ENCODE data around the gene TAPT1. TPM values are rescaled to one million over a fixed set of nuclear protein-coding genes. Genes with fewer than 3 reads are reported as not detected.

TAPT1 gene
- total RNA-seq, 2 donors from 2014 or later, result 36.8 to 37.9 TPM

DNA sequence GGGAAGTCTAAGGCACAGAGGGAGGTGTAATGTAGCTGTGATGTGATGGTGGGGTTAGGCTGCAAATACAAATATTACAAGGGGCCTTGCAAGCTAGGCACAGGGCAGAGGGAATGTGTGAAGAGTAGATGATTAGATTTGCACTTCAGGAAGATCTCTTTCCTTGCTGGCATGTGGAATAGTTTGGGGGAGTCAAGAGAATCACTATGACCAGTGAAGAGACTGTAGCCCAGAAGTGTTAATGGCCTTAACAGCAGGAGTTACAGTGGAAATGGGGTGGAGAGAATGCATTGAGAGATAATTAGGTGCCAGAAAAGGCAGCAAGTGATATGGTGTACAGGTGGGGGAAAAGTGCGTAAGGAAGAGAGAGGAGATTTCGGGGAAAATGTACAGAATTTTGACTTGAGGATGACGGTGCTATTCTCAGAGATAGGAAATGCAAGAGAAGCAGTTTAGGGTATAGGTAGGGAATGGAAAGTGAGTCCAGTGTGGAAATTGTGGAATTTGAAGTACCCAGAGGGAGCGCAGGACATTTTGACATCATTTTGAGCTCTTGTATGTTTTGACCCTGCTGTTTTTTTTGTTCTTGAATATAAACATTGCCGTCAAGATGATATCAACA, 10.2 kb upstream of the TAPT1 start:
- H3K36me3 Mint-ChIP-seq, result no peaks in the 10 kb centered on the region
- no peak overlapping the region for H3K4me3 Mint-ChIP-seq
- no peak overlapping the region for H3K27ac Mint-ChIP-seq
- DNase-seq (ENCODE audit: low spot score) (no peak), ATAC-seq (no peak)
- peaks cover 0 to 22% of the 10 kb centered on the region in 2 donors for H3K27me3 Mint-ChIP-seq
- H3K4me1 Mint-ChIP-seq (ENCODE audit: low read depth in 2 of 2), result peaks cover 0 to 9% of the 10 kb centered on the region in 2 donors
- no peaks in the 10 kb centered on the region for H3K9me3 Mint-ChIP-seq

DNA sequence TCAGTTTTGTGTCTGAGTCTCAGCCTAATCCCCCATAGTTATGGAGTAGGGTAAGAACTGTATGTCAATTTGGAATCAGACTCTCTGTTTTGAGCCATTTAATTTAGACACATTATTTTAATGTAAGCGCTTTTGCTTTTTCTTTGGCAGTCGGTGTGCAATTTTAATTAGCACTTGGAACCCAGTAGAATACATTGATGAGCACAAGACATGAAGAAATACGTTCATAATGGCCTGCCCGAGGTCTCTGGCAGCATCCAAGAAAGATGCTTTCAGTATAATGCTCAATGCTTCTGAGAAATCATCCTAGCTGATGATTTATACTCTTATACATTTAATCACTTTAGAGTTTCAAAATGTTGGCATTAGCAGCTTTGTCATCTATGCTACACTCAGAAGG, 8.9 kb upstream of the TAPT1 start:
- DNase-seq (ENCODE audit: low spot score) (no peak), ATAC-seq (no peak)
- H3K27me3 Mint-ChIP-seq, result peaks cover 0 to 20% of the 10 kb centered on the region in 2 donors
- no peaks in the 10 kb centered on the region for H3K36me3 Mint-ChIP-seq
- no peak overlapping the region for H3K4me3 Mint-ChIP-seq
- no peaks in the 10 kb centered on the region for H3K9me3 Mint-ChIP-seq
- H3K27ac Mint-ChIP-seq, result no peak overlapping the region
- peaks cover 0 to 9% of the 10 kb centered on the region in 2 donors for H3K4me1 Mint-ChIP-seq (ENCODE audit: low read depth in 2 of 2)

DNA sequence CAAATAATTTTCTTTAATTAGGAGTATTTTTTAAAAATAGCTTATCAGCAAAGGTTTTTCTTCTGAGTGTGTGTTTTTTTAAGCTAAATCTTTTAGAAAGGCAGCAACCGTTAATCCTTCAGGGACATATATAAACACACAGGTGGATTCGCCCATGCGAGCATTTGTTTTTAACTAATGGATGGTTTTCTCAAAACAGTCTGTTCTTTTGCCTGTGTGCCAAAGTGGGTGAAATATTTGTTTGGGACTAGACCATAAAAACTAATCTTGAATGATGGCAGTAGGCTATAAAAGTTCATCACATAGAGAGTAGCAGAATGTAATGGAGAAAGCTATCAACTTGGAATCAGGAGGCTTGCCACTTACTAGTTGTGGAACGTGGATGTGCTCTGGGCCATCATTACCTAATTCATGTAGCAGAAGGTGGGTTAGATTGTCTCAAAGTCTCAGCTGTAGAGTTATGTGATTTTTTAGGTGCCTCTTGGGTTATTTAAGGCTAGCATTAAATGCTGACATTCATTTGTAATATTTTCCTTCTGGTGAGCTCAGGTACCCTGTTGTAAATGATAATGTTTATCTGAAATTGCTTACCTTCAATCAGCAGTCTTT, 7.4 kb upstream of the TAPT1 start:
- peaks cover 0 to 5% of the 10 kb centered on the region in 2 donors for H3K4me1 Mint-ChIP-seq (ENCODE audit: low read depth in 2 of 2)
- no peak overlapping the region for H3K27ac Mint-ChIP-seq
- no peak for DNase-seq (ENCODE audit: low spot score)
- ATAC-seq, result no peak
- peaks cover 0 to 10% of the 10 kb centered on the region in 2 donors for H3K27me3 Mint-ChIP-seq
- no peaks in the 10 kb centered on the region for H3K9me3 Mint-ChIP-seq
- no peaks in the 10 kb centered on the region for H3K36me3 Mint-ChIP-seq
- H3K4me3 Mint-ChIP-seq, result no peak overlapping the region

DNA sequence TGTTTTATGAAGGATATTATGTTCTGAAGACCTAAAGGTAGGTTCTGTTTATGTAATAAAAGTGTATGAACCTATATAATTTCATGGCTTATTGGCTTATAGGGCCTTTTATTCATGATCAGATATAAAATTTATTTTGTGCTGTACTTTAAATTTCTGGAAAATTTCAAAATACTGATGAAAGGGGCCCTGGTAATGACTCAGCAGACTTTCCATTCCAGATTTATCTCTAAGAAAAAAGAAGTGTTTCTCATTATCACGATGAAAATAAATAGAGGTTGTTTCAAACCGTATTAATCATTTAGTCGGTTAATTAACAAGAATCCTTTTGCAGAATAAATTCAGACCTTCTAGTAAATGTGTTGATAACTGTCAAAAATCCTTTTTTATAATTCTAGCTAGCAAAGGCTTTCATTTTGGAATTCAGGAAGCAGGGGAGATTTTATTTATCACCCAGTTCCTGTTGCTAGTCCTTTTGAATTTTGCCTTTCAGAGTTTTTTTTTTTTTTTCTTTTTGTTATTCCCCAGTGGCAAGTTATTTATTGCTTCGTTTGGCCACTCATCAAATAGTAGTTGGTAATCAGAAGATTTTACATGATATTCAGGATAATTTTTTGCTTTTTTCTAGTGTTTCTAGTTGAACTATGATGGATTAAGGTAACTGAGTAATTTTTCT, 5.4 kb upstream of the TAPT1 start:
- ATAC-seq, result no peak
- H3K36me3 Mint-ChIP-seq, result no peaks in the 10 kb centered on the region
- no peaks in the 10 kb centered on the region for H3K9me3 Mint-ChIP-seq

DNA sequence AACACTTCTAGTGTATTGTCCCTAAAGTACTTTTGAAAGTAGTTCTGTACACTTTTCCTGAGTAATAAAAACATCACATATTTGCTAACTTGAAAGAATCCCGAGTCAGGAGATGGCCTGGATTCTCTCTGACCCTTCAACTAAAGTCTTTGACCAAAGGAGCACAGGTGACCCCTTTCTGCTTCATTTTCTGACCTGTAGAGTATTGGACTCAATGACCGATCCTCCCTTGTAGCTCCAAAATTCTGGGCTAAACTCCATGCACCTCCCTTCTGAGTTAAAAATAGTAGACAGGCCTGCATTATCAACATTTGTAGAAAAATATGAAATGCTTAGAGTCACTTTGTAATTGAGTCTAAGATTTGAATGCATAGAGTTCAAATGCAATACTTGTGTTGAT, 4.0 kb upstream of the TAPT1 start:
- no peak for DNase-seq (ENCODE audit: low spot score)
- Mint-ChIP-seq H3K4me1 (ENCODE audit: low read depth in 2 of 2) (peaks cover 4% of the 10 kb centered on the region in 2 donors), H3K4me3 (no peak overlapping the region), H3K9me3 (no peaks in the 10 kb centered on the region), H3K27me3 (peaks cover 0 to 10% of the 10 kb centered on the region in 2 donors), H3K36me3 (no peaks in the 10 kb centered on the region), H3K27ac (no peak overlapping the region)
- ATAC-seq, result no peak

More for the DNA sequence above, 5.4 kb upstream of the TAPT1 start:
- no peak for DNase-seq (ENCODE audit: low spot score)
- H3K4me1 Mint-ChIP-seq (ENCODE audit: low read depth in 2 of 2), result peaks cover 4% of the 10 kb centered on the region in 2 donors
- H3K27ac Mint-ChIP-seq, result peak overlapping the region in 1 of 2 donors; percentile 38
- peaks cover 0 to 10% of the 10 kb centered on the region in 2 donors for H3K27me3 Mint-ChIP-seq
- no peak overlapping the region for H3K4me3 Mint-ChIP-seq

DNA sequence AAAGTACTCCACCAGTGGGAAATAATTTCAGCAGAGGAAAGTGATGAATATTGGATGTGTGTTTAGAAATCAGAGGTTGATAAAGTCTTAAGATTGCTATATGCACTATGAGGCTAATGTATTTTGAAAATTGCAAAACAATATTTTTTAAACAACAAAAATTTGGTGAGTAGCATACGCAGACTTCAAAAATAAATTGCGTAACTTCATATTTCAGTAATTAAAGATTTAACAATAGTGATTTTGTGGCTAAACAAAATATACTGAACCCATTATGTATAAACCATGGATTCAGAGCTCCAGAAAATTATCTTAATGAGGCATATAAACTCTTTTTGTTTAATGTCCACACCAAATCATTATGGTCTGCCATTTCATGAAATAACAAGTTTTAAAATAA, 3.3 kb upstream of the TAPT1 start:
- H3K4me1 Mint-ChIP-seq (ENCODE audit: low read depth in 2 of 2), result peaks cover 8 to 11% of the 10 kb centered on the region in 2 donors
- no peak overlapping the region for H3K27ac Mint-ChIP-seq

DNA sequence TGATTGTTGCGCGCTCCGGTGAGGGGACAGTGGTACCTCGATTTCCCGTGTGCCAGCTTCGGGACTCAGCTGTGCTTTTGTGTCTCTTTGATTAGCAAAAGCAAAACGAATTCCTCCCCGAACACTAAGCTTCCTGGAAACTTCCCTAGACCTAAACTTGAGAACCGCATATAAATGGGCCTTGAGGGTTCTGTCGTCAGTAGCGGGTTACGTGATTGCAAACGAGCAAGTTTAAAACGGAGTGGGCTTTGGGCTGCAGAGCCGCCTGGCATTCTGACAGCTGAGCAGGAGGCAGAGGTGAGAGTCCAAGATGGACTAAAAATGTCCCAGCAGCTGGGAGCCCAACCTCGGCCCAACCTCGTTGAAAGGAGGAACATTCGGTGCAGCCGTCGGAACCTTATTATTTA, 1.2 kb upstream of the TAPT1 start:
- no peak for ATAC-seq

More for the DNA sequence above, 3.3 kb upstream of the TAPT1 start:
- Mint-ChIP-seq H3K4me3 (no peak overlapping the region), H3K36me3 (no peaks in the 10 kb centered on the region), H3K9me3 (no peaks in the 10 kb centered on the region), H3K27me3 (peaks cover 0 to 10% of the 10 kb centered on the region in 2 donors)
- no peak for ATAC-seq
- no peak for DNase-seq (ENCODE audit: low spot score)

DNA sequence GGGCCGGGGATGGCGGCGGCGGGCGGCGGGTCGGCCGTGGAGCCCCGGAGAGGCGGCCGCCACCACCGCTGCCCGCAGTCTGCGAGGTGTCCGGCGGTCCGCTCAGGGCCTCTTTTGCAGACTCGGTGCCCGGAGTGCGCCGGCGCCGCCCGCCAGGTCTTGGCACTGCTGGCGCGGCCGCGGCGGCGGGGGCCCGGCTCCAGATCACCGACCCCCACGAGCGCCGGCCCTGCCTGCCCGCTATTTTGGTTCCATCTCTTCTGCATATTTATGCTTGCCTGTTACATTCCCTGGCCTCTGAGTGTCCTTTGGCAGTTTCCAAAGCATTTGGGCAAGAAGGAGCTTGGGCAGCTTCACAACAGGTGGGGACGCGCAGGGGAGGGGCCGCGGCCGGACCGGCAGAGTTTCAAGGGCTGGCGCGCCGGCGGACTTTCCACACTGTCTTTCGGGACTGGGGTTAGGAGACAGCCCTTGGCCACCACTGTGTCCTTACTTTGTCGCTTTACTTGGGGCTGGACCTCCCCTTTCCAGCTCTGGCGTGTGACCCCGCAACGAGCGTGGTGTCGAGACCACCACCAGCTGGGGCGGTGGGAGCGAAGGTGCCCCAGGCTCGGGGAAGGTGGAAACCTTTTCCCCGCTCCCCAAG, 668 bp upstream of the TAPT1 start:
- H3K4me1 Mint-ChIP-seq (ENCODE audit: low read depth in 2 of 2), result peaks cover 27 to 32% of the 10 kb centered on the region in 2 donors
- H3K27me3 Mint-ChIP-seq, result no peaks in the 10 kb centered on the region
- ATAC-seq, result peak; percentile 56 to 62
- H3K4me3 Mint-ChIP-seq, result peak overlapping the region; percentile 91
- peak overlapping the region; percentile 91 to 93 for H3K27ac Mint-ChIP-seq
- no peaks in the 10 kb centered on the region for H3K9me3 Mint-ChIP-seq
- H3K36me3 Mint-ChIP-seq, result no peaks in the 10 kb centered on the region
- no peak for DNase-seq (ENCODE audit: low spot score)

More for the DNA sequence above, 1.2 kb upstream of the TAPT1 start:
- Mint-ChIP-seq H3K27me3 (peaks cover 0 to 2% of the 10 kb centered on the region in 2 donors), H3K27ac (peak overlapping the region; percentile 91 to 93), H3K4me1 (ENCODE audit: low read depth in 2 of 2) (peaks cover 26 to 32% of the 10 kb centered on the region in 2 donors), H3K4me3 (peak overlapping the region; percentile 91), H3K9me3 (no peaks in the 10 kb centered on the region), H3K36me3 (no peaks in the 10 kb centered on the region)
- no peak for DNase-seq (ENCODE audit: low spot score)

DNA sequence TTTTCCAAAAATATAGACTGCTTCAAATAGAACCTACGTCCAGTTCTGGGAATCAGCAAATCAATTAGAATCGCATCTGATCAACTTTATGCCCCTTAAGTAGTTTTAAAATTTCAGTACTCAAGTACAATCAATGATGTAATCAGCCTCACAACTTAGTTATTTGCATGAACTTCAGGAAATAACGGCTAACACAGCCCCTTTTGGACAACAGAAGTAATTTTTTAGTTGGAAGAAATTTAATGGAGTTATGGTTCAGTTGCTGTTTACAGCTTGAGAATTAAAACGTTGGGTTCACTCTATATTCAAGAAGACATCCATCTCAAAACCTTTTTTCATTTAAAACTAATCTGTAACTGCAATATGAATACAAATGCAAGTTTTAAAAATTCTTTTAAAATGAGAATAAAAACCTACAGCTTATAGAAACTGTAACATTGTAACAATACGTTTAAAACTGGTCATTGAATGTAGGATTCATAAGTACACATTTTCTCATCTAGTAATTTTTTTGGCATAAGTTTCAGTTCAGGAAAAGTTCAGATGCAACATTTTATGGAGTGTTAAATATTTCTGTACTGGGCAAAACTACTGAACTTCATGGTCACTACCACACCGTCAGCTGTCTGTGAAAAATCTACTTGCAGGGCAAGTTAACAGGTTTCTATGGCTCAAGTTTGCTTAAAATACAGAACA, 956 bp downstream of the TAPT1 start:
- peaks cover 27 to 32% of the 10 kb centered on the region in 2 donors for H3K4me1 Mint-ChIP-seq (ENCODE audit: low read depth in 2 of 2)
- H3K36me3 Mint-ChIP-seq, result no peaks in the 10 kb centered on the region
- no peak for ATAC-seq
- H3K27ac Mint-ChIP-seq, result peak overlapping the region; percentile 79 to 80
- no peak for DNase-seq (ENCODE audit: low spot score)
- H3K27me3 Mint-ChIP-seq, result no peaks in the 10 kb centered on the region
- peak overlapping the region; percentile 82 for H3K4me3 Mint-ChIP-seq
- no peaks in the 10 kb centered on the region for H3K9me3 Mint-ChIP-seq

DNA sequence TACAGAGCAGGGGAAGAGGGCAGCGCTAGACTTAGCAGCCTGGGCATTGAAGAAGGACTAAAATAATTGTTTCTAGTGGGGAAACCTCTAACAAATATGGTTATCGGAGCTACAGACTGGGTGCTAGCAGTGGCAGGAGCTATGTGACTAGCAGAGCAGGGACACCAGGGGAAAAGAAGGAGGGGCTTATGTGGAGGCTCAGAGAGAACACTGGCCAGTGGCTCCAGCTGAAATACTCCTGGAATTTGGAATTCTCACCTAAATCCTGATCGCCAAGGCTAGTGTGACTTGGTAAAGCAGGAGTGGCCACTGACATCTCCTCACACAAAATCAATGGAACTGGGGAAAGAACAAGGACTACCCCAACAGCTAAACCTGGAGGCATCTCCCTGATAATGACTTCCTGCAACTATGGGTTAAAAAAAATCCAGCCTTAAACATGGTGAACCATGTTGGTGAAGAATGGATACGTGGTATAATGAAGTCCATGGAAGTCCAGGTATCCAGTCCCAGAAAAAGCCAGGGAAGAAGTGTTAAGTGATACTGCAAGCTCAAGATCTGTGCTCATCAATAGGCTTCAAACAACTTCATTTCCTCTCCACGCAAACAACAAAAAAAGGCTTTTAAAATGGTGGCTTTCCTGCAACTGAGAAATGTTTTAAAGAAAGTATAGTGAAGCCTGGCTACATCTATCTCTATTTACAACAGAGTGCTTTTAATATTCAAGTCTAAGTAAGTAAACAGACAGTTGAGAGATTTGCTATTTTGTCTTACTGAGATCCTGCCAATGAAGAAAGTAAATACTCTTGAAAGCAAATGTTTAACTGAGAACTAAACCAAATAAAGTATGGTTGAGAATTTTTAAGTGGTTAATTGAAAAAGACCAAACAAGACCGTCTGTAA, 1.8 kb downstream of the TAPT1 start:
- no peaks in the 10 kb centered on the region for H3K27me3 Mint-ChIP-seq
- no peaks in the 10 kb centered on the region for H3K9me3 Mint-ChIP-seq
- peak overlapping the region; percentile 79 to 80 for H3K27ac Mint-ChIP-seq
- ATAC-seq (no peak), DNase-seq (ENCODE audit: low spot score) (no peak)
- no peaks in the 10 kb centered on the region for H3K36me3 Mint-ChIP-seq
- peak overlapping the region; percentile 82 for H3K4me3 Mint-ChIP-seq
- H3K4me1 Mint-ChIP-seq (ENCODE audit: low read depth in 2 of 2), result peaks cover 27 to 32% of the 10 kb centered on the region in 2 donors

DNA sequence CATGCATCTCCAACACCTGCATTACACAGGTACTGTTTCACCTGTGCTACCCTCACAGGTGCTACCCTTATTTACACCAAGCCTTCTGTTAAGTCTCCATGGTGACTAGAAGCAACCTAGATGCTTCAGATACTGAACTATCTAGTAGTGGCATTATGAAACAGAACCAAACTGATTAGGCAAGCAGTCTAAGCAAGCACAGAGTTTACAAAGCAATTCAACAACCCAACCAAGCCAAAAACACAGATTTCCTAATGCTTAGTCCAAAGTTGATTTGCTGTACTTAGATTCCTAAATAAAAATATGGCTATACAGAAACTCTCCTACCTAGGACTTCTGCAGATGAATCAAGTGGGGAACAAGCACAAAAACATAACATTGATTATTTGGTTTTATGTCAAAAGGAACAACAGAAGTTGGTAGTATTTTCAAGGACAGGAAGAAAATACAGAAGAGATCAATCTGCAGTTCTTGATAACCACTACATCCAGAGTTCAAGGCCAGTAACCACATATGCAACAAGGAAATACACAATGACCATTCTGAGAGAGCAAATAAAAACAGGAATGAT, 3.2 kb downstream of the TAPT1 start:
- Mint-ChIP-seq H3K9me3 (no peaks in the 10 kb centered on the region), H3K27ac (no peak overlapping the region), H3K36me3 (no peaks in the 10 kb centered on the region), H3K4me3 (peak overlapping the region; percentile 82), H3K4me1 (ENCODE audit: low read depth in 2 of 2) (peaks cover 27 to 28% of the 10 kb centered on the region in 2 donors), H3K27me3 (no peaks in the 10 kb centered on the region)
- no peak for DNase-seq (ENCODE audit: low spot score)
- ATAC-seq, result no peak

DNA sequence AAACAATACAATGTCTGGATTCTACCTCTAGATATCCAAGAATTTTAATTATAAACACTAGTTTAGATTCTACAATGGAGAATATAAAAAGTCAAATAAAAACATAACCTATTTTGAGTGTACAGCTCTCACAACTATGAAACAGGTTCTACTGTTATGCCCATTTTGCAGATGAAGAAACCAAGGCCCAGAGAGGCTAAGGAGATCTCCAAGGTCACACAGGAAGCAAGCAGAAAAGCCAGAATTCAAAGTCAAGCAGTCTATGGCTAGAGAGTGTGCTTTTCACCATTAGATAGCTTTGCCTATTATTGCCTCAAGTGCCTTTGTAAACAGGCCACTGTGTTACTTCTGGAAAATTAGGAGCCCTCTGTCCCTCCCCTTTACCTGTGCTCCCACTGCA, 7.3 kb downstream of the TAPT1 start:
- H3K27me3 Mint-ChIP-seq, result no peaks in the 10 kb centered on the region
- peaks cover 35 to 40% of the 10 kb centered on the region in 2 donors for H3K4me1 Mint-ChIP-seq (ENCODE audit: low read depth in 2 of 2)
- no peaks in the 10 kb centered on the region for H3K9me3 Mint-ChIP-seq
- no peak overlapping the region for H3K27ac Mint-ChIP-seq
- no peak overlapping the region for H3K4me3 Mint-ChIP-seq
- H3K36me3 Mint-ChIP-seq, result no peaks in the 10 kb centered on the region
- ATAC-seq (no peak), DNase-seq (ENCODE audit: low spot score) (no peak)
